Measurements from ENCODE around the gene ENOPH1.
"Not testable (repeated sequence)": the region's sequence is repeated elsewhere in the genome, so short reads cannot be mapped to it uniquely, and the experiment has no call there.

Gene ENOPH1

DNA sequence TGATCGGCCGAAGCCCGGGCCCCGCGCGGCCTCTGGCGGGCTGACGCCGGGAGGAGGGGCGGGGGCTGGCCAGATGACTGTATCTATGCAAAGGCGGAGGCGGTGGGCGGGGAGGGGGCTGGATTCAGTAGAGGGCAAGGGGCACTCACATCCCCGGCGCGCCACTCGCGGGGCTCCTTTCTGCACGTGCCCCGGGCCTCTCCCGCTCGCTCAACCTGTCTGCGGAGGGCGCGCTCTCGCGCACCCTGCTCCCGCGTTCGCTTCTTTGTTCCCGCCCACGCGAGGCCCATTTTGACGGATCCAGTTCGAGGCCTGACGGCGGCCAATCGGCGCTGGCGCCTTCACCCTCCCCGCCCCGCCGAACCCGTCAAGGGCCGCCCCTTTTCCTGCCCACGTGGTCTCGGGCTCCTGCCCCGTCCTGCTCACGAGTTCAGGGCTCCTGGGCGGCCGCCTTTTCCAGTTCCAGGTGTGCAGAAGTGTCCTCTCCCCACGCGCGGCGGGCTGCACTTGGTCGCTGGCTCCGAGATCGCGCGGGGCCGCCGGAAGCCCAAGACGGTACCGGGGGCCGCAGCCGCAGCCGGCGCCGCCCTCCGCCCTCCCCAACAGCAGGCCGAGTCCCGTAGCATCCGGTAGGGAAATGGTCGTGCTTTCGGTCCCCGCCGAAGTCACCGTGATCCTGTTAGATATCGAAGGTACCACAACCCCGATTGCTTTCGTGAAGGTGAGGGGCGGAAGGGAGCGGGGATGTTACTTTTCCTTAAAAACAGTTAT lies at the start of gene ENOPH1, which contains the start of gene HNRNPDL:
TSS of gene ENOPH1 (plus strand) at position 398 of the 771 bp plus-strand sequence. CDS start at position 638, 240 bp downstream.
TSS of gene HNRNPDL (minus strand) at position 270 of the 771 bp plus-strand sequence. CDS start 772 bp downstream, outside the sequence.
- DNase-seq = peak; percentile 100

DNA sequence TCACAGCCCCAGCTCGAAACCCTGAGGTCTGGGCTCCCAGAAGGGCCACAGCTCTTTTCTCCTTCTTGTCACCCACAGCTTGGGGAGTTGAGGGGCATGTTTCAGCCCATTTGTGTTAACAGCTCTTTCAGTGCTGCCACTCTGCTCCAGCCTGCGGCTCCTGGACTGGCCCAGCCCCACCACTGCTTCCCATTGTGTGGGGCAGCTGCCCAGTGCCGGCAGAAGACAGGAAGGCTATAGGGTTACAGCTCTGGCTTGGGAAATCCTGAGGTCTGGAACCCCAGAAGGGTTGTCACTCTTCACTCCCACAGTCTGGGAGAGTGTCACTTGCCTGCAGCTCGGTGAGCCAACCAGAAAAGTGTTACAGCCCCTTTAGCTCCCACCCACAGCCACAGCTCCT lies 49.6 kb upstream of the ENOPH1 start:
- no peak for DNase-seq

DNA sequence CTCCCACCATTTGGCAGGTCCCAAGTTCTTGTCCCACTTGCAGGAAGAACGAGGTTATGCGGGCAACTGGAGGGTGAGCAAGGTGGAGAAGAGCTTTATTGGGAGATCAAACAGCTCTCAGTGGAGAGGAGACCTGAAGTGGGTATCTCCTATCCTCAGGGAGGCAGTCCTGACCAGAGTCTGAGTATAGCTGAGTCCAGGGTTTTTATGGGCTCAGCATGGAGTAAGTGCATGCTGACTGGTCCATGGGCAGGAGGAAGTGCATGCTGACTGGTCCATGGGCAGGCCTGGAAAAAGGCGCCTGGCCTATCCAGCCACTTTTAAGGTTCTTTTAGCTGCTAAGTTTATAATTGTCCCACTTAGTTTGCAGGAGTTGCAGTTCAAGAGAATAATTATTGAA lies 49.2 kb upstream of the ENOPH1 start:
- DNase-seq = no peak

DNA sequence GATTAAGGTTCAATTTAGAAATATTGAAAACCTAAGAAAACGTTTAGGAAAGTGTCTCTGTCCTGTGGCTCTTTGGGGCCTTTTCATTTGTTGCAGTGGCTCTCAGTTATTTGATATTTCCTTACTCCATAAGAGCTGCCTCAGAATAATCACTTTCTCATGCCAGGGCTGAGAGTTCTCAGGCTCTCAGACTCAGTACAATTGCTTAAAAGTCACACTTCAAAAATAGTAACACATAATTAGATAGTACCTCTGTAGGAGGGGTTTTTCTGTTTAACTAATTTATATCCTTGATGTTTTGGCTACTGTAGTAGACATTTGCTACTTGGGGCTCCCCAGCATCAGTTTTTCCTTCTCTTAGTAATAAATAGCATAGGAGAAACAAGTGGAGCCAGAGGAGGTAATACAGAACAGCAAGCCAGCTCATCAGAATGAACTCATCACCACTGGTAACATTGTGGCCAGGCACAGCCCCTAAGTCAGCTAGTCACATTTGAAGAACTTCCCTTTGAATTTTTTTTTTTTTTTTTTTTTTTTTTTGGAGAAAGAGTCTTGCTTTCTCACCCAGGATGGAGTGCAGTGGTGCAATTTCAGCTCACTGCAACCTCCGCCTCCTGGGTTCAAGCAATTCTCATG lies 48.6 kb upstream of the ENOPH1 start:
- no peak for DNase-seq

DNA sequence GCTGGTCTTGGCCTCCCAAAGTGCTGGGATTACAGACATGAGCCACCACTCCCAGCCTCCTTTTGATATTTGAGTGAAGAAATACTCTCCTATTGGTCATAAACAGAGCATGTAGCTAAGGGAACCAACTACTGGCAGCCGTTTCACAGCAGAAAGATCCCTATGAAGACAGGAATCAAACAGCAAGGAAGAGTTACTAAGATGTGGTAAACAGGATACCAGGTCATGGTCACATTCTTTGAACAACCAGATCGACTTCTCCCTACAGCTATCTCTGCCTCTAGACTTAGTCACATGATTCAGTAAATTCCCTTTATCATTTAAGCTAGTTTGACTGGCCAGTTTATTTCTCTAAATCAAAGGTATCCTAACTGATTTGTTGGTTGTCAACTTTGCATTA lies 47.6 kb upstream of the ENOPH1 start:
- no peak for DNase-seq

DNA sequence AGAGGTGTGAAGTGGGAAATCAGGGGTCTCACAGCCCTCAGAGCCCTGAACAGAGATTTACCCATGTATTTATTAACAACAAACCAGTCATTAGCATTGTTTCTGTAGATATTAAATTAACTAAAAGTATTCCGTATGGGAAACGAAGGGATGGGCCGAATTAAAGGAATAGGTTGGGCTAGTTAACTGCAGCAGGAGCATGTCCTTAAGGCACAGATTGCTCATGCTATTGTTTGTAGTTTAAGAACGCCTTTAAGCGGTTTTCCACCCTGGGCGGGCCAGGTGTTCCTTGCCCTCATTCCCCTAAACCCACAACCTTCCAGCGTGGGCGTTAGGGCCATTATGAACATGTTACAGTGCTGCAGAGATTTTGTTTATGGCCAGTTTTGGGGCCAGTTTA lies 44.1 kb upstream of the ENOPH1 start:
- not testable (repeated sequence) for DNase-seq

DNA sequence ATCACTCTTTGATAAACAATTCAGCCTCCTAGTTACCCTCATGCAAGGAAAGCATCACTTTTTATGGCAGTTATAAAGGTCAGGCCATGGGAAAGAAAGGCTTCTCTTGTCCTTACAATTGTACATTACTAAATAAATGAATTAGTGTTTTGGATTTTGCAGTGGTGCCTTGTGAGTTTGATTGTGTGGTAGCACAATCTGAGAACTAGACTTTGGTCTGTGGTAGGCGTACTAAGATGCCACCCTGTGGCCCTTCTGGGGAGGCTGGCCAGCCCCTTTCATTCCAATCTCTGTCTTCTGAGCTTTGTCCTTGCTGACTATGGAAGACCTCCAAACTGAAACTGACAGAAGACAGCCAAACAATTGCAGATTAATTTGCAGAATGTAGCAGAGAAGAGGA lies 42.0 kb upstream of the ENOPH1 start:
- no peak for DNase-seq

DNA sequence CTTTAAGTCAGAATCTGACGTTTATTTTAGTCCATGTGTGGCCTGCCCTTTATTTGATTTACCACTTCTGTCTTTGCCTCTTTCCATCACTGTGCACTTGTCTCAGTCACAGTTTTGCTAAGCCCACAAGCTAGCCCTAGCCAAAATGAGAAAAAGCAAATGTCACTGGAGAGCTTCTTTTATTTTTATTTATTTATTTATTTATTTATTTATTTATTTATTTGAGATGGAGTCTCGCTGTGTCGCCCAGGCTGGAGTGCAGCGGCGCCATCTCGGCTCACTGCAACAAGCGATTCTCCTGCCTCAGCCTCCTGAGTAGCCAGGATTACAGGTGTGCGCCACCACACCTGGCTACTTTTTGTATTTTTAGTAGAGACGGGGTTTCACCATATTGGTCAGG lies 40.3 kb upstream of the ENOPH1 start:
- DNase-seq = not testable (repeated sequence)

DNA sequence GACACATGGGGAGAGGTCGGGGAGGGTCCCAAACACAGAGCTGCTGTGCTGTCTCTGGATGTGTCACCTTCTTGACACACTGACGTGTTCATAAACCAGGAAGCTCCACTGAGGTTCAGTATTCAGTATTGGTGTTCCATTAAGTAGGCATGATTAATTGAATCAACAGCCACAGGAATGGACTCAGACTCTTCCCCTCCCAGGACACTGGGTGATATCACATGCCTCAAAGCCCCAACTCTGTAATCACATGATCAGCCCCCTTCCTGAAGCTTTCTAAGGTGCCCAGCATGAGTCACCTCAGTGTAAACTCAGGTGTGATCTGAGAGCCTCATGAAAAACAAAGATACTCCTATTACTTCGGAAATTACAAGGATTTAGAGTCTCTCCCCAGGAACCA lies 35.5 kb upstream of the ENOPH1 start:
- DNase-seq = no peak

DNA sequence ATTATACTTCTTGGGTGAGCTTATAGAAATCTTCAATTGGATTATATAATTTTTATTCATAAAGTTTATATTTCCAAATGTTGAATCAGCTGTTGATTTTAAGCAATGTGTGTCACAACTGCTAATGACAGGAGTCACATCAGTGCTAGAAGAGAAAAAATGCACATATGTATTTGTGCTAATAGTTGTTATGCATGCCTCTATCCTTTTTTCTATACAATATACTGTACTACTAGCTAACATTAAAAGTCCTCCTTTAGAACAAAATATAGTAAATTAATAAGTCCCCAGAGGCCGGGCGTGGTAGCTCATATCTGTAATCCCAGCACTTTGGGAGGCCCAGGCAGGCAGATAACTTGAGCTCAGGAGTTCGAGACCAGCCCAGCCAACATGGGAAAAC lies 32.9 kb upstream of the ENOPH1 start:
- no peak for DNase-seq

DNA sequence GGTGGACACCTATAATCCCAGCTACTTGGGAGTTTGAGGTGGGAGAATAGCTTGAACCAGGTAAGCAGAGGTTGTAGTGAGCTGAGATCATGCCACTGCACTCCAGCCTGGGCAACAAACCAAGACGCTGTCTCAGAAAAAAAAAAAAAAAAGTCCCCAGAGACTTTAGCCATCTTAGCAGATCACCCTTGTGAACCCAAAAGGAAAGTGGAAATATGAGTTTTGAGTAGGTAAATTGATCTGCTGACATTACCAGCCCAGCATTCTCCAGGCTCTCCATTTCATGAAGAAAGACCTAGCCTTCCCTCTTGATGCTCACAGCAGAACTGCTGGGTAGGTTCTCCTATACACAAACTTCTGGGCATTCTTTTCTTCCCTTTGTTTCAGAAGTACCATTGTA lies 32.1 kb upstream of the ENOPH1 start:
- no peak for DNase-seq

DNA sequence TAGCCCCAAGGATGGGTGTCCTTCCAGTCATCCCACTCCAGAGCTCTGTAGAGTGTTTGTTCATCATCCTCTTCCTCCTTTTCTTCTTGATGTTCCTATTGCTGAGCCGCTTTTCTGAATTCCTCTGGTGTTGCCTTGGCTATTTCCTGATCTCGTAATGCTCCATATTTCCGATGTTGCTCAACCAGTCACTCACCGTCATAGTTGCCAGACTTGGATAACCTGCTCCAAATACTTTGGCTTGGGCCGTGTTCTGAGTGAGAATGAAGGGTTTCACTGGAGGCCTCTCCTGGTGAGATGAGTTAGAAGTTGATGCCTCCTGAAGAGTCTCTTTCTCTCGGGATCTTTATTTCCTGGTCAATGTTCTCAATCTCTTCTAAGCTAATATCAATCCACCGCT lies 28.8 kb upstream of the ENOPH1 start:
- no peak for DNase-seq

DNA sequence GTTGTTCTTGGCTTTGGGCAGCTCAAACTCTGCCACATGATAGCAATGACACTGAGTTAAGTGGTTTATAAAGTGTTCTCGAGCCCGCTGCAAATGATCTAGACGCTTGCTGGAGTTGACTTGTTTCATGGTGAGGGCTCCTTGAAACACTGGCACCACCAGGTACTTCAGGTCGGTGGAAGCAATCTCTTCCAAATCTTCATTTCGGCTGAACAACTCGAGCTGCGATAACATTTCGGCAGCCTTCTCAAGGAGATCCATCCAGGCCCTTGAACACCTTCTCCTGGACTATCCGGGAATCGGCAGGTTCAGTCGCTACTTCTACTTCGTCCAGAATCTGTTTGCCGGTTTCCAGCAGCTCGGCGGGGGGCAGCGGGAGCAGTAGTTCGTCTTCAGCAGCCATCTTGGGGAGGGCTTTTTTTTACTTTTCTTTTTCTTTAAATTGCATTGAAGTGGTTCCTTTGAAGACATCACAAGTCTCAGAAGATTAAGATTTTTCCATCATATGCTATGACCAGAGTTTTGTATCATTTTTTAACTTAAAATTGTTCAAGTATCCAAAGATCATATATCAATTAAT lies 28.1 kb upstream of the ENOPH1 start:
- DNase-seq = no peak

DNA sequence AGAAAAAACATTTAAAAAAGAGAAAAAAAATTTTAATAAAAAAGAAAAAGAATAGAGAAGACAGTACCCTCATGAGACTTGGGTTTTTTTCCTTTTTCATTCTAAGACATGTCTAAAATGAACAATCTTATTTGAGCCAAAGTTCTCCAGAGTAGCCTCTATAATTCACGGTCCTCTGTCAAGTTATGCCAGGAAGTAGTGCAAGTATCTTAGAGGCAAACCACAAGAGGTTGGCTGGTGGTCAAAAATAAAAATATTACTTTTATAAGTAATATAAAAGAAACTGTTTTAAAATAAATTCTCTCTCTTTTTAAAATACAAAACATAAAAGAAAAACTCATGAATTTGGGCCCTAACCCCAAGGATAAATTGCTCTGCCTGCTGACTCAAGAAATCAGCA lies 26.7 kb upstream of the ENOPH1 start:
- DNase-seq = no peak

DNA sequence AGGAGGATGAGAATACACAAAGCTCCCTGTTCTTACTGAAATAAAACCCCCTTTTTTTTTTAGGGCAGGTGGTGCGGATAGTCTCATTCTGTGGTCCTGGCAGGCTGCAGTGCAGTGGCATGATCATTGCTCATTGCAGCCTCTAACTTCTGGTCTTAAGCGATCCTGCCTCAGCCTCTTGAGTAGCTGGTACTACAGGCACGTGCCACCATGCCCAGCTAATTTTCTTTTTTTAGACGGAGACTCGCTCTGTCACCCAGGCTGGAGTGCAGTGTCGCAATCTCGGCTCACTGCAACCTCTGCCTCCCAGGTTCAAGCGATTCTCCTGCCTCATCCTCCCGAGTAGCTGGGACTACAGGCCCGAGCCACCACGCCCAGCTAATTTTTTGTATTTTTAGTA lies 15.3 kb upstream of the ENOPH1 start:
- not testable (repeated sequence) for DNase-seq

DNA sequence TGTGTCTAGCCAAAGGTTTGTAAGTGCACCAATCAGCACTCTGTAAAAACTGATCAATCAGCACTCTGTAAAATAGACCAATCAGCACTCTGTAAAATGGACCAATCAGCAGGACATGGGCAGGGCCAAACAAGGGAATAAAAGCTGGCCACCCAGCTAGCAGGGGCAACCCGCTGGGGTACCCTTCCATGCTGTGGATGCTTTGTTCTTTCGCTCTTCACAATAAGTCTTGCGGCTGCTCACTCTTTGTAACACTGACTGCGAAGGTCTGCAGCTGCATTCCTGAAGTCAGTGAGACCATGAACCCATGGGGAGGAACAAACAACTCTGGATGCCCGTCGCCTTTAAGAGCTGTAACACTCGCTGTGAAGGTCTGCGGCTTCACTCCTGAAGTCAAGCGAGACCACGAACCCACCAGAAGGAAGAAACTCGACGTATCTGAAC lies 14.4 kb upstream of the ENOPH1 start:
- no peak for DNase-seq

DNA sequence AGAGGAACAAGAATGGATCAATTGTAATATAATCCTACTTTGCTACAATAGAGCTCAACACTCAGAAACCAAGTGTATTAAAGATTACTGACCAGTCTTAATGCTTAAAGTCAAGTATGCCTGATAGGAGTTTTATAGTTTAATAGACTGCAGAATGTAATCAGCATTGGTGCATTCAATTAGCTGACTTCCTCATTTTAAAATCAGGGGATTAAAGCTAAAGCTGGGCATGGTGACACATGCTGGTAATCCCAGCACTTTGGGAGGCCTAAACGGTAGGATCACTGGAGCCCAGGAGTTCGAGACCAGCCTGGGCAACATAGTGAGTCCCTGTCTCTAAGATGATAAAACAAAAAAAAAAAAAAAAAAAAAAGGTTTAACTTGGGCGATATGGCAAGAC lies 10.9 kb upstream of the ENOPH1 start:
- DNase-seq = no peak

DNA sequence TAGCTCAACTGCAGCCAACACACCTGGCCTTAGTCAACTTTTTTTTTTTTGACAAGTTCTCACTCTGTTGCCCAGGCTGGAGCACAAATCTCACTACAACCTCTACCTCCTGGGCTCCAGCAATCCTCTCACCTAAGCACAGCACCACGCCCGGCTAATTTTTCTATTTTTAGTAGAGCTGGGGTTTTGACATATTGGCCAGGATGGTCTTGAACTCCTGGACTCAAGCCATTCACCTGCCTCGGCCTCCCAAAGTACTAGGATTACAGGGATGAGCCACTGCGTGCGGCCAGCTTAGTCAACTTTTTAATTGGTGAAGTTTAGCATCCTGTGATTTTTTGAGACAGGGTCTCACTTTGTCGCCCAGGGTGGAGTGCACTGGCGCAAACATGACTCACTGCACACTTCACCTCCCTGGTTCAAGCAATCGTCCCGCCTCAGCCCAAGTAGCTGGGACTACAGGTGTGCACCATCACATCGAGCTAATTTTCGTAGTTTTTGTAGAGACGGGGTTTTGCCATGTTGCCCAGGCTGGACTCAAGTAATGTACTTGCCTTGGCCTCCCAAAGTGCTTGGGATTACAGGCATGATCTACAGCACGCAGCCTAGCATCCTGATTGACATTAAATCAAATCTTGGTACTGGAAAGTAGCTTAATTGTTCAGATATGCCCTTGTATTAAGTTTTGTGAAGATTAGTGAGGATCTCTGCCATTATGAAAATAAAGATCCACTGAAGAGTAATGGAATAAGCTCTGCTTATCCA lies 8.4 kb upstream of the ENOPH1 start:
- peak; percentile 36 for DNase-seq

DNA sequence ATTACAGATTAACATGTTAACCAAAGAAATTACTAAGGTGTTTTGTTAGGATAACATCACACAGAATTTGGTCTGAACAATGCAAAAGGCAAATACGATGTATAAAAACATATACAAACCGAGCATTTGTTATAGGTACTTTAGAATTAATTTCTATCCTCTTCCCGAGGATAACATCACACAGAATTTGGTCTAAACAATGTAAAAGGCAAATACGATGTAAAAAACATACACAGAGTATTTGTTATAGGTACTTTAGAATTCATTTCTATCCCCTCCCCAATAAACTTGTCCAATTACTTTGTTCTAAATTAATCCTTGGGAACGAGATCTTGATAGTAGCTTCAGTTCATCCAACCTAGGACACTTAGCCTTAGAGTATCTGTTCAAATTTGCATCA lies 7.8 kb upstream of the ENOPH1 start:
- DNase-seq = no peak

DNA sequence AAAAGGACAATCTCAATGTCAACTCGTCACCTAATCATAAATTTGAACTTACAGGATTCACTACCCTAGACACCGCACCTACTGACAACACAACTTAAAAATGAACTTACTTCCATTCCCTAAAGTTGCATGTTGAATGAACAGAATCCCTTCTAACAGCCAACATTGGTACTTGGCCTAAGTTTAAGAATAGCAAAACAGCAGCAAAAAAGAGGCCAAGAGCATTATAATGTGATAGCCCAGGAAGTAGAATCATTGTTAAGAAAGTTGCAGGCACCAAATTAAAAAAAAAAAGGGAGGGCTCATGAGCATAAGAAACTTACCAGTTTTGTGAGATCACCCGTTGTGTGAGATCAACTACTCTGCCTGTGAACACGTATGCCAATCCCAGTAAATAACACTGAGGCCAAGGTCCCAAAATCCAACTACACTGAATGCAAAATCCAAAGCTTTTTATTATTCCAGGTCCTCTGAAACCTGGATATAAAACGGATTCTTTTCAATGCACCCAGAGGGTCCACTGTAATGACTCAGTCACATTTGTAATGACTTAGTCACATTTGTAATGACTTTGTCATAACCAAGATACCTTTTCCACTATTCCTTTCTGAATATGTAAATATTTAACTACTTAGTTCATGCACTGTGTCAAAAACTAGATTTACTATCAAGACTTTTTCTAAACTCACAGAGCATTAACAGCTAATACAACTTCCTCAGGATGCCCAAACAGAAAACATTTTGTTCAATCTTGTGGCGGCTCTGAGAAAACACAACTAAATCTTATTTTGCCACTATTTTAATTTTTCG lies 6.9 kb upstream of the ENOPH1 start:
- DNase-seq = no peak

DNA sequence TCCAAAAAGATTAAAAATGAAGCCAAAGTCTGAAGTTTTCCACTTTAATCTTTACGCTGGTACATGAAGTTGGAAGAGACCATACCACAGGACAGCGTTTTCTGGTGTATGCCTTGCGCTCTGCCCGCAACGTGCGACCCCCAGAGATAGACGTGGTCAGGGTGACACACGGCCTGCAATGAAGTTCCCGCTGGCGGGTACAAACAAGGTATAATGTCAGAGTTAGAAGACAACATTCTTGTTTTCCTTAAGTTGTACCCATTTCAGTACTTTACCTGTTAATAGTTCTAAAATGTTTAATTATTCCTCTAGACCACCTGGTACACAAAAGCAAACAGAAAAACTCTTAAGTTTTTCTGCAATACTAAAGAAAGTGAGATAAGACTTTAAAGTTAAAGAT lies 4.9 kb upstream of the ENOPH1 start:
- no peak for DNase-seq

DNA sequence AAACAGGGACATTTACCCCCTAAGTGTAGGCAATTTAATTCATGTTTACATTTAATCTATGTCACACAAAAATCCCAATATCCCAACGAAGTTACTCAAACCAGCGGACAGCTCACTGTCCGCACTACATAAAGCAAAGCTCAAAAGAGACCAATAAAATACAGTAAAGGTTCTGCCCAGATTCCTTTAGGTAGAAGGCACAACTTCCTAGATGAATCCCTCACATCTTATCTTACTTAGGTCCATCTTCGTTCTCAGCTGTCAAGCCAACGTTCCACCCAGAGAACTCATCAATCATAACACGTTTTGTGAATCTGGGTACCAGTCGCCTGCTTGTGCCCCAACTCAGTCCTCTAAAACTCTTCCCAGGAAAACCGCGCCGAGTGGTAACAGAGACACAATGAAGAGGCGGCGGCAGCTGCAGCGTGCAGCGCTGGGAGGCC lies 1.8 kb upstream of the ENOPH1 start:
- no peak for DNase-seq

Measured in stimulated activated CD8-positive, alpha-beta memory T cell treated with anti-CD3 and anti-CD28 coated beads, Interleukin-4, amount 100 ng/mL, for 48 hours (primary cell).